ENCODE data around the gene ZNF335. TPM values are rescaled to one million over a fixed set of nuclear protein-coding genes. Genes with fewer than 3 reads are reported as not detected.
"Not testable (repeated sequence)": the region's sequence is repeated elsewhere in the genome, so short reads cannot be mapped to it uniquely, and the experiment has no call there.

ZNF335 gene
- total and polyA plus RNA-seq, 11 donors, result 5.6 to 14.9 (median 7.5) TPM

DNA sequence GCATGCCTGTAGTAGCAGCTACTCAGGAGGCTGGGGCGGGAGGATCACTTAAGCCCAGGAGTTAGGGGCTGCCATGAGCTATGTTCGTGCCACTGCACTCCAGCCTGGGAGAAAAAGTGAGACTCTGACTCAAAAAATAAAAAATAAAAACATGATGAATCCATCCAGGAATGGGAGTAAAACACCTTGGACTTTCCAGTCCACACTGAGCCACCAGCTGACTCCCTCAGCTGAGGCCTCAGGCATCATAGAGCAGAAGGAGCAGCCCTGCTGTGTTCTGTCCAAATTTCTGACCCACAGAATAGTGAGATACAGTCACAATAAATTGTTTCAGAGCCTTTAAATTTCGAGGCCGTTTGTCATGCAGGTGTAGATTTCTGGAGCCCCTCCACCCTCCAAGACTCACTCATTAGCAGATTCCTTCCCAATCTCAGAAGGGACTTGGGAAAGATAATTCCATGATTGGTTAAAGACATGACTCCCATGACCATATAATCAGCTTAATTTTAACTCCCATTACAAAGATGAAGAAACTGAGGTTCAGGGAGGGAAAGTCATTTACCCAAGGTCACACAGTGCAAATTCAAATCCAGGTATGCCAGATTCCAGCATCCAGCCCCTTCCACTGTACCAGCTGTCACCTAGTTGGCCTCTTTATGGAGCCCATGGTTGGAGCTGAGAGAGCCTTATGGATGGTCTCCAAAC is 27.7 kb upstream of the ZNF335 start:
- DNase-seq (no peak), ATAC-seq (no peak)
- WGBS, 4 donors, result 77 to 87% (median 82%) methylated on average over 4 of the region's 4 CpGs
- no peak overlapping the region for H3K4me3 ChIP-seq
- no peaks in the 10 kb centered on the region for H3K9me3 ChIP-seq
- TF ChIP-seq POLR2A (IDR thresholded peaks at IDR 0.05), result no peak
- TF ChIP-seq, protein P1, sequence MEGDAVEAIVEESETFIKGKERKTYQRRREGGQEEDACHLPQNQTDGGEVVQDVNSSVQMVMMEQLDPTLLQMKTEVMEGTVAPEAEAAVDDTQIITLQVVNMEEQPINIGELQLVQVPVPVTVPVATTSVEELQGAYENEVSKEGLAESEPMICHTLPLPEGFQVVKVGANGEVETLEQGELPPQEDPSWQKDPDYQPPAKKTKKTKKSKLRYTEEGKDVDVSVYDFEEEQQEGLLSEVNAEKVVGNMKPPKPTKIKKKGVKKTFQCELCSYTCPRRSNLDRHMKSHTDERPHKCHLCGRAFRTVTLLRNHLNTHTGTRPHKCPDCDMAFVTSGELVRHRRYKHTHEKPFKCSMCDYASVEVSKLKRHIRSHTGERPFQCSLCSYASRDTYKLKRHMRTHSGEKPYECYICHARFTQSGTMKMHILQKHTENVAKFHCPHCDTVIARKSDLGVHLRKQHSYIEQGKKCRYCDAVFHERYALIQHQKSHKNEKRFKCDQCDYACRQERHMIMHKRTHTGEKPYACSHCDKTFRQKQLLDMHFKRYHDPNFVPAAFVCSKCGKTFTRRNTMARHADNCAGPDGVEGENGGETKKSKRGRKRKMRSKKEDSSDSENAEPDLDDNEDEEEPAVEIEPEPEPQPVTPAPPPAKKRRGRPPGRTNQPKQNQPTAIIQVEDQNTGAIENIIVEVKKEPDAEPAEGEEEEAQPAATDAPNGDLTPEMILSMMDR (IDR thresholded peaks at IDR 0.05), result no peak
- intact Hi-C loops (cut with DNase I), result loop anchor here in 1 of 10 donors (5.0 kb wide), 1 partner anchor 48 kb away; no protein-coding TSS in a partner anchor
- H3K36me3 ChIP-seq, result no peaks in the 10 kb centered on the region
- H3K4me1 ChIP-seq, result peaks cover 0 to 61% (median 0%) of the 10 kb centered on the region in 12 donors
- H3K27me3 ChIP-seq, result peaks cover 0 to 65% (median 12%) of the 10 kb centered on the region in 9 donors
- no peak overlapping the region for H3K27ac ChIP-seq

DNA sequence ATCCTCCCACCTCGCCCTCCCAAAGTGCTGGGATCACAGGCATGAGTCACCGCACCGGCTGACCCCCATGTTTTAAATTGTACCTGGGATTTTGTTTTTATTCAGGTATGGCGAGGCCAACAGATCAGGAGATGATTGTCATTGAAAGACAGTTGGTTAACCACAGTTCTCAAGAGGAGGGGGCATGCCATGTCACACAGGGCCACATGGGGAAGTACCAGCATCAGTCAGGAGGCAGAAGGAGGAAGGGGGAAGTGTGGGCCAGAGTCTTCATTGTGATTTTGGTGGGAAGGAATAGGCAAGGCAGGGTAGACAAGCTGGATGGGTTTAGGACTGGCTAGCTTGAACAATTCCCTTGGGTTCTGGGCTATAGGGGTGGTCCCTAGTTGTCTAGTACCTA is 26.8 kb upstream of the ZNF335 start:
- no peak for TF ChIP-seq POLR2A (IDR thresholded peaks at IDR 0.05)
- TF ChIP-seq, protein P1 (IDR thresholded peaks at IDR 0.05), result no peak
- H3K4me3 ChIP-seq, result no peak overlapping the region
- peaks cover 0 to 61% (median 12%) of the 10 kb centered on the region in 9 donors for H3K27me3 ChIP-seq
- ATAC-seq, result peak in 3 of 4 donors; percentile 50 to 84 (median 65)
- no peaks in the 10 kb centered on the region for H3K36me3 ChIP-seq
- DNase-seq, result no peak
- intact Hi-C loops (cut with DNase I), result loop anchor here in 1 of 10 donors (5.0 kb wide), 1 partner anchor 49 kb away; no protein-coding TSS in a partner anchor
- WGBS, 4 donors, result 73 to 77% (median 75%) methylated on average over 4 of the region's 4 CpGs
- H3K27ac ChIP-seq, result peak overlapping the region in 1 of 12 donors; percentile 24
- H3K4me1 ChIP-seq, result peaks cover 0 to 52% (median 0%) of the 10 kb centered on the region in 12 donors
- no peaks in the 10 kb centered on the region for H3K9me3 ChIP-seq

DNA sequence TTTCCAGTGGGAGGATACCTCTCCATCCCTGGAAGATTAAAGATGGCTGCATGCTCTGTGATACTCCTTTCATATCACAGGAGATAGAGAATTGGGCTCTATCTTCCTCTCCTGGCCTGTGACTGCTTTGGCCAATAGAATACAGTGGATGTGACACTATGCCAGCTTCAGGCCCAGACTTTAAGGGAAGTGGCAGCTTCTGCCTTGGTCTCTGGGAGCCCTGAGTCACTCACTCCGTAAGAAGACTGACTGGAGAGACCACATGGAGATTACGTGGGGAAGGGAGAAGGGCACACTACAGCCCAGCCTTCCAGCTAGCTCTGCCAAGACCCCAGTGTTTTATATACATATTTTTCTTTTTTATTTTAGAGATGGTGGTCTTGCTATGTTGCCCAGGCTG is 26.3 kb upstream of the ZNF335 start:
- Histone ChIP-seq H3K27ac (peak overlapping the region in 1 of 12 donors; percentile 24), H3K4me3 (no peak overlapping the region), H3K9me3 (no peaks in the 10 kb centered on the region), H3K27me3 (peaks cover 0 to 65% (median 9%) of the 10 kb centered on the region in 9 donors), H3K4me1 (peaks cover 0 to 48% (median 0%) of the 10 kb centered on the region in 12 donors), H3K36me3 (no peaks in the 10 kb centered on the region)
- DNase-seq, result no peak
- intact Hi-C loops (cut with DNase I), result loop anchor here in 1 of 10 donors (5.0 kb wide), 1 partner anchor 49 kb away; no protein-coding TSS in a partner anchor
- no peak for TF ChIP-seq POLR2A (IDR thresholded peaks at IDR 0.05)
- TF ChIP-seq, protein P1 (IDR thresholded peaks at IDR 0.05), result no peak
- WGBS, 4 donors, result 53 to 71% (median 67%) methylated on average over 2 of the region's 2 CpGs
- peak in 3 of 4 donors; percentile 56 to 83 (median 73) for ATAC-seq

DNA sequence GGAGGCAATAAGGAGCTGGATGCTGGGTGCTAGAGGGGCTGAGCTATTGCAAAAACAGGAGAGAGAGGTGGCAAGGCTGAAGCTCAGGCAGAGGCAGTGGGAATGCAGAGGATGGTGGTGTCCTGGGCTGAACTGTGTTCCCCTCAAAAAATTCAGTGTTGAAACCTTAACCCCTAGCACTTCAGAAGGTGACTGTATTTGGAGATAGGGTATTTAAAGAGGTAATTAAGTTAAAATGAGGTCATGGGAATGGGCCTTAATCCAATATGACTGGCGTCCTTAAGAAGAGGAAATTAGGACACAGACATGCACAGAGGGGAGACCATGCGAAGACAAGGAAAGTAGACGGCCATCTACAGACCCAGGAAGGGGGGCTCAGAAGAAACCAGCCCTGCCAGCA is 25.2 kb upstream of the ZNF335 start:
- intact Hi-C loops (cut with DNase I), result loop anchor here in 1 of 10 donors (5.0 kb wide), 1 partner anchor 50 kb away; no protein-coding TSS in a partner anchor
- Histone ChIP-seq H3K36me3 (no peaks in the 10 kb centered on the region), H3K27ac (no peak overlapping the region), H3K27me3 (peaks cover 0 to 73% (median 9%) of the 10 kb centered on the region in 9 donors), H3K4me1 (peaks cover 0 to 44% (median 0%) of the 10 kb centered on the region in 12 donors), H3K9me3 (no peaks in the 10 kb centered on the region), H3K4me3 (no peak overlapping the region)
- DNase-seq (no peak), ATAC-seq (no peak)
- WGBS, 4 donors, result 24 to 54% (median 31%) methylated on average over 3 of the region's 3 CpGs
- TF ChIP-seq POLR2A (IDR thresholded peaks at IDR 0.05), result no peak
- TF ChIP-seq, protein P1 (IDR thresholded peaks at IDR 0.05), result no peak

DNA sequence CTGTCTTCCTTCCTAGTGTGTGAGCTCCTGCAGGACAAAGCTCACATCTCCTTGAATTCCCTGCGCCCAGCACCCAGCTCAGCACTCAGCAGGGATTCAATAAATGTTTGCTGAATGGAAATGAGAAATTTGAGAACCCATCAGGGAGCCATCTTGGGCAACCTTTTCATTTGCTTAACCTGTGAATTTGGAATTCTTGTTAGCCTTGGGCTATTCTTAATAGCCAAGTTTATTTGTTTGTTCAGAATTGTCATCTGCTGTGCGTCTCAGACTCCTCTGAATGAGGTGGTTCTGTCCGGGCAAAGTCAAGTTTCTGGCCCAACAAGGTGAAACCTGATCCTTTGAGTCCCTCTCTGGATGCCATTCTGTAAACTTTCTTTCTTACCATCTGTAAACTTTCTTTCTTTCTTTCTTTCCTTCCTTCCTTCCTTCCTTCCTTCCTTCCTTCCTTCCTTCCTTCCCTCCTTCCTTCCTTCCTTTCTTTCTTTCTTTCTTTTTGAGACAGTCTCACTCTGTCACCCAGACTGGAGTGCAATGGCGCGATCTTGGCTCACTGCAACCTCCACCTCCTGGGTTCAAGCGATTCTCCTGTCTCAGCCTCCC is 23.6 kb upstream of the ZNF335 start:
- WGBS, 4 donors, result 72 to 76% (median 75%) methylated on average over 6 of the region's 6 CpGs
- not testable (repeated sequence) for H3K27ac ChIP-seq, H3K9me3 ChIP-seq, DNase-seq, H3K36me3 ChIP-seq, H3K4me3 ChIP-seq, ATAC-seq
- intact Hi-C loops (cut with DNase I), result loop anchor here in 1 of 10 donors (5.0 kb wide), 1 partner anchor 52 kb away; no protein-coding TSS in a partner anchor
- Histone ChIP-seq H3K27me3 (peaks cover 0 to 77% (median 6%) of the 10 kb centered on the region in 9 donors), H3K4me1 (peaks cover 0 to 33% (median 0%) of the 10 kb centered on the region in 12 donors)
